Activated T-helper 1 cell treated with anti-CD3 and anti-CD28 coated beads, Interleukin-12 subunit alpha, Interleukin-12 subunit beta, Interleukin-2, Interleukin-4 antibody, amounts not matched to agents 30 ng/mL and 10 ng/mL and 1 ng/mL, durations not matched to agents 14 hours and 24 hours and 36 hours (primary cell): ENCODE measurements around the gene LIMS2. TPM values are rescaled to one million over a fixed set of nuclear protein-coding genes. Genes with fewer than 3 reads are reported as not detected.

ENCODE experiments used
- DNase-seq: peaks from one replicate; pipeline ENCODE4 v3.0.0; 2021; ENCODE audit warnings: low spot score
- H3K27ac Mint-ChIP-seq: one replicate; pipeline ENCODE4 v1.8.0; 2021; ENCODE audit warnings: mild to moderate bottlenecking, mixed read lengths
- H3K27me3 Mint-ChIP-seq: one replicate; pipeline ENCODE4 v1.8.0; 2022; ENCODE audit warnings: mild to moderate bottlenecking, moderate library complexity, mixed read lengths; ENCODE audit not compliant: insufficient read depth
- H3K36me3 Mint-ChIP-seq: one replicate; pipeline ENCODE4 v1.8.0; 2021; ENCODE audit warnings: low read depth, mixed read lengths
- H3K4me1 Mint-ChIP-seq: one replicate; pipeline ENCODE4 v1.8.0; 2021; ENCODE audit warnings: low read depth, mixed read lengths
- H3K4me3 Mint-ChIP-seq: one replicate; pipeline ENCODE4 v1.8.0; 2021; ENCODE audit warnings: mild to moderate bottlenecking, moderate library complexity, mixed read lengths
- H3K9me3 Mint-ChIP-seq: one replicate; pipeline ENCODE4 v1.8.0; 2021; ENCODE audit warnings: mixed read lengths
- intact Hi-C: fragments of 100-400 bp; cut with micrococcal nuclease; formaldehyde crosslinking; loops from one replicate; pipeline ENCODE4 v1.15.1; 2024
- total RNA-seq: library from RNA; stranded (reverse); gene quantifications from 2 replicates; pipeline ENCODE4 v1.2.3, GENCODE V29; 2022

Gene LIMS2, protein sequence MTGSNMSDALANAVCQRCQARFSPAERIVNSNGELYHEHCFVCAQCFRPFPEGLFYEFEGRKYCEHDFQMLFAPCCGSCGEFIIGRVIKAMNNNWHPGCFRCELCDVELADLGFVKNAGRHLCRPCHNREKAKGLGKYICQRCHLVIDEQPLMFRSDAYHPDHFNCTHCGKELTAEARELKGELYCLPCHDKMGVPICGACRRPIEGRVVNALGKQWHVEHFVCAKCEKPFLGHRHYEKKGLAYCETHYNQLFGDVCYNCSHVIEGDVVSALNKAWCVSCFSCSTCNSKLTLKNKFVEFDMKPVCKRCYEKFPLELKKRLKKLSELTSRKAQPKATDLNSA
- 4.8 and 5.1 TPM in 2 replicates for total RNA-seq

DNA sequence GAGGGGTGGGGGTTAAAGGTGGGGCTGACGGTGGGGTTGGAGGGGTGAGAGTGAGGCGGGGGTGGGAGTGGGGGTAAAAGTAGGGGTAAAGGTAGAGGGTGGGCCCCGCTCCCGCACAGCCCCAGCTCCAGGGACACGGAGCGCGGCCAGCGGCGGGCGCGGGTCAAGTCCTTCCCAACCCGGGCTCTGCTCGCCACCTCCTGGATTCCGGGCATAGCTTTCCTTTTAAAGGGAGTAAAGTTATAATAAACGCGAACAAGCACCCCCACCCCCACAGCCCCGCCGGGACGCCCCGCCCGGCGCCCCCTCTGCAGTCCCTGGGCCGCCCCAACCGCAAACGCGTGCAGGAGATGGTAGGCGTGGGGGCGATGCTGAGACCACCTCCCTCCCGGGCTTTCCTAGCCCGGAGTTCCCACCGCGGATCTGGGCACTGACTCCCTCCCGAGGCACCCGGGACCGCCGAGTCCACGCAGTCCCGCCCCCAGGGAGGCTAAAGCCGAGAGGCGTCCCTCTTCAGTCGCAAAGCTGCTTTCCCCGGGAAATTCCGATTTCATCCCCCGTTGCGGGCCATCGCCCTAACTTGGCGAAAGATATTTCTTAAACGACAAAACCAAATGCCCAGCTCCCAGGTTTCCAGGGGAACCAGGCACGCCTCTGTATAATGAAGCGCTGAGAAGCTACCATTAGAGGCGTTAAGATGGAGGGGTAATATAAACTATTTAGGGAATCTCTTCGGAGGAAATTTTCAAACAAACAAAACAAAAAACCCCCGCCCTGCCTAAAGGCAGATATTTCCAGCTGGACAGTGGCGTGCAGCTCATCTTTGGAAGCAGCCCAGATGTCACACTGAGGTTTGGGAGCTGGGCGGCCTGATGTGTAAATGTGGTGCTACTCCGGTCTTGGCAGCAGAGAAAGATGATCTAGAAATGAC is at the start of gene LIMS2:
TSS of gene LIMS2 (minus strand) at position 200 of the 931 bp plus-strand sequence. CDS start 506 bp downstream, outside the sequence.
- no peak within 1 kb of the TSS for H3K27ac Mint-ChIP-seq
- peak within 1 kb of the TSS; percentile 72 for H3K4me3 Mint-ChIP-seq
- no peaks in the 10 kb centered on the region for H3K9me3 Mint-ChIP-seq
- no peaks in the 10 kb centered on the region for H3K36me3 Mint-ChIP-seq
- intact Hi-C loops = no loop called here
- H3K4me1 Mint-ChIP-seq = peaks cover 10% of the 10 kb centered on the region
- DNase-seq = no peak
- H3K27me3 Mint-ChIP-seq = peaks cover 53% of the 10 kb centered on the region

DNA sequence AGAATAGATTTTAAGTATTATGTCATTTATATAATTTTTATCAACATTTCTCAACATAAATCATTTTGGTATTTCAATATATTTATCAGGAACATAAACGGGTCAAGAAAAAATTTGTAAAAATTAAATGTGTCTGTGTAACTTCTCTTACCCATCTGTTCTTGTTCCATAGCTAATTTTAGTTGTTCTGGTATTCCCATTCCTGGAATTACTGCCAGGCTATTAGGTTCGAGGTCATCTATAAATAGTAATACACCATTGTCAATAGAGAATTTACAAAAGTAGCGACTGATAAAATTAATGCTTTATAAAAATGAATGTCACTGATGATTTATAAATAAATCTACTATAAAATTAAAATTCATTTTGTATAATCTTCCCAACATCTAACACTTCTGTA is 47.5 kb upstream of the LIMS2 start:
- Mint-ChIP-seq H3K27ac (no peak overlapping the region), H3K4me3 (no peak overlapping the region), H3K4me1 (peaks cover 12% of the 10 kb centered on the region), H3K9me3 (no peaks in the 10 kb centered on the region), H3K36me3 (peaks cover 54% of the 10 kb centered on the region), H3K27me3 (no peaks in the 10 kb centered on the region)
- DNase-seq = no peak
- intact Hi-C loops = no loop called here

DNA sequence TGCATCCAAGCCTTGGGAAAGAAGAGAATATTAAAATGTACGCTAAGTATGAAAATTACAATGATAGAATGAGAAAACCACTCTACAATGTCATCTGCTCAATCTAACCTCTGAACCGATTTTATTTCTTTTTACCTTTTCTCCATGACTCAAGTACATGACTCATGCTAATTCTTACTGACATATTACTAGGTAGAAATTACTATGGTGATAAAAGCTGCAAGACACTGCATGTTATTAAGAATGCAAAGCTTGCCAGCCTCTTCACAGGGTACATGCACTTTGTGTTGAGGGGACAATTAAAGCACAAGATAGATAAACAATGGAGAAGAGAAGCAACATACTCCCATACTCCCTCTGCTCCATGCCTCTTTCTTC is 46.6 kb upstream of the LIMS2 start:
- H3K27ac Mint-ChIP-seq = peak overlapping the region; percentile 7

DNA sequence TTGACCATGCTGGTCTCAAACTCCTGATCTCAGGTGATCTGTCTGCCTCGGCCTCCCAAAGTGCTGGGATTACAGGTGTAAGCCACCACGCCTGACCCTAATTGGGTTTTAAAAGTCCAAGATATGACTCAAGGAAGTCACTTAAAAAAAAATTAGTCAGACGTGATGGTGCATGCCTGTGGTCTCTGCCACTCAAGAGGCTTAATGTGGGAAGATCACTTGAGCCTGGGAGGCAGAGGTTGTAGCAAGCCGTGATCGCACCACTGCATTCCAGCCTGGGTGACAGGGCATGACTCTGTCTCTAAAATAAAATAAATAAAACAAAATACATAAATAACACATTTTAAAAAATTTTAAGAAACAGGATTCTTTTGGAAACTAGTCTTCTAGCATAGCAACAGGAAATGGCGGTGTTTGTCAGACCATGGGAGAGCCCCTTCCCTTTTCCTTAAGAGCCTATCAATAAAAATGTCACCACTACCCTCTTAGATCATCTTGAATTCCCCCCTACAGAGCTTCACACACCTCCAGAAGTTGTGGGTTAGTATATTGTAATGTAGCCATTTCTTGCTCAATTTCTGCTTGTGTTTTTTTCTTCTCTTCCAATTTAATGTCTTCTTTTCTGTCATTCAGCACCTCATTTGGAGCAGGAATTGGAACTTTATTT is 46.1 kb upstream of the LIMS2 start:
- peaks cover 12% of the 10 kb centered on the region for H3K4me1 Mint-ChIP-seq
- H3K27ac Mint-ChIP-seq = peak overlapping the region; percentile 7
- H3K27me3 Mint-ChIP-seq = no peaks in the 10 kb centered on the region
- DNase-seq = no peak
- H3K4me3 Mint-ChIP-seq = no peak overlapping the region
- intact Hi-C loops = no loop called here
- H3K9me3 Mint-ChIP-seq = no peaks in the 10 kb centered on the region
- peaks cover 48% of the 10 kb centered on the region for H3K36me3 Mint-ChIP-seq

More for the DNA sequence above, 46.6 kb upstream of the LIMS2 start:
- intact Hi-C loops = no loop called here
- H3K4me1 Mint-ChIP-seq = peaks cover 12% of the 10 kb centered on the region
- no peaks in the 10 kb centered on the region for H3K9me3 Mint-ChIP-seq
- no peaks in the 10 kb centered on the region for H3K27me3 Mint-ChIP-seq
- peaks cover 51% of the 10 kb centered on the region for H3K36me3 Mint-ChIP-seq
- no peak for DNase-seq
- H3K4me3 Mint-ChIP-seq = no peak overlapping the region

DNA sequence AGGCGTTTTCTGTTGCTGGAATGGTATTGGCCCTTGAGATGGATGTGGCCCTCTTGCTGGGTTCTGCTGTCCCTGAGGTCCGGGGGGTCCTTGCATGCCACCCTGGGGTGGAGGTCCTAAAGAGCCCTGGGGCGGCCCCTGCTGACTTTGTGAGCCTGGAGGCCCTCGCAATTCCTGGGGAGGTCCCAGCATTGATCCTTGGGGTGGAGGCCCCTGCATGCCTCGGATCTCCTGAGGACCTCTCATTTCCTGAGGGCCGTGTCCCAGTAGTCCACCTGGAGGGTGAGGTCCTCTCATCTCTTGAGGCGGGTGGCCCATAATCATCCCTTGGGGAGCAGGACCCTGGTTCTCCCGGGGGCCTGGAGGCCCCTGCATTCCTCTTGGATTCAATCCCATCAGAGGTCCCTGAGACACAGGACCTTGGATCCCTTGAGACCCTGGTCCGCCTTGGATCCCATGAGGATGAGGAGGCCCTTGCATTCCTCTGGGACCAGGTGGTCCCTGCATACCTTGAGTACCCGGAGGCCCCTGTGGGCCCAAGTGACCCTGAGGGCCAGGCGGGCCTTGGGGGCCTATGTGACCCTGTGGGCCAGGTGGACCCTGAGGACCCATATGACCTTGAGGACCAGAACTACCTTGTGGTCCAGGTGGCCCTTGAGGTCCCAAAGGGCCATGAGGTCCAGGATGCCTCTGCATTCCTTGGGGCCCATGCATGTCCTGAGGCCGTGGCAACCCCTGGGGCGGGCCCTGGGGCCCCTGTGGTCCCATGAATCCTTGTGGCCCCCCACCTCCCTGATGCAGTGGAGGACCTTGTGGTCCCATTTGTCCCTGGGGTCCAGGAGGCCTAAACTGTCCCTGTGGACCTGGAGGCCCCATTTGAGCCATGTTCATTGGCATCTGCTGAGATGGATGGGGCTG is 44.2 kb upstream of the LIMS2 start:
- H3K27me3 Mint-ChIP-seq = no peaks in the 10 kb centered on the region

DNA sequence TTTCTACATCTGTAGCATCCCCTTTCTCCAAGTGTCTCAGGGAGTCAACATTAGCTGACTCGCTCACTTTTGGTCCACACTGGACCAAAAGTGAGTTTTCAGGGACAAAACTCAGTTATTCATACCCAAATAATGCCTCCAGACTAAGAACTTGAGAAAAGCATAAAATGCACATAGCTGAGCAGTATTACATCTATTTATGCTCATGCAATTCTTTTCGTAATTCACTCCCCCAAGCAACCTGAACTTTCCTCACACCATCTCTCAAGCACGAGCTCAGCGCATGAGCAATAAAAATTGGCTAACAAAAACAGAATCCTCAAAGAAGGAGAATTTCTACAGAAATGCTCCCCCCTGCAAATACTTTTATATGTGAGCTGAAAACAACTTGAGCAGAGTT is 42.9 kb upstream of the LIMS2 start:
- Mint-ChIP-seq H3K4me3 (no peak overlapping the region), H3K27me3 (no peaks in the 10 kb centered on the region), H3K9me3 (no peaks in the 10 kb centered on the region), H3K4me1 (peaks cover 7% of the 10 kb centered on the region), H3K27ac (no peak overlapping the region), H3K36me3 (peaks cover 38% of the 10 kb centered on the region)
- no peak for DNase-seq
- intact Hi-C loops = no loop called here

More for the DNA sequence above, 44.2 kb upstream of the LIMS2 start:
- no peak overlapping the region for H3K27ac Mint-ChIP-seq
- H3K4me1 Mint-ChIP-seq = peaks cover 8% of the 10 kb centered on the region
- DNase-seq = no peak
- H3K36me3 Mint-ChIP-seq = peaks cover 42% of the 10 kb centered on the region
- H3K9me3 Mint-ChIP-seq = no peaks in the 10 kb centered on the region
- H3K4me3 Mint-ChIP-seq = no peak overlapping the region
- intact Hi-C loops = no loop called here

DNA sequence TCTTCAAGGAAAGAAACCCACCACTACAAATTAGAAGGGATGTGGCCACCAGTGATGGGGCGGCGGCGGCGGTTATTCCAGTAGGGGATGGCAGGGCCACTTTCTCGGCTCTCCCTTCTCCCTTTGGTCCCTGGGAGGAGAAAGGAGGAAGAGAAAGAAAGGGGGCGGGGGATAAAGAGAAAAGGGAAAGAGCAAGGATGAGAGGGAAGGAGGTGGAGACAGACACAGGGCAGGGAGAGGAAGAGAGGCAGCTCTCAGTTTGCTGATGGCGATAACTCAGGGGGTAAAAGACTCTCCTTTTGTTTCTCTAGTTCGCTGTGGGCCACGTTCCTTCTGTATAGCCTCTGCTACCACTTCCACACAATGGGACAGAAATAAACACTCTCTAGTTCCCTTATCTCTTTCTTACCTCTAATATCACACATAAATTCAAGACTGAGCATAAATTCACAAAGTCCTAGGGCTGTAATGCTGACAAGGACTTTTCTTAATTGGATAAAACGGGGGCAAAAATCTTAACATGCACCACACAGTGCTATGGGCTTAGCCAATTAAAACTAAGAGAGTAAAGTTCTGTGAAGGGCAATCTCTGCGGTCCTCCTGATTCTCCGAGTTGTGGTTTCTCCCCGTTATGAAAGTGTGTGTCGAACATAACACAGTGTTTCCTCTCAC is 40.6 kb upstream of the LIMS2 start:
- Mint-ChIP-seq H3K27ac (no peak overlapping the region), H3K4me3 (no peak overlapping the region), H3K4me1 (peaks cover 6% of the 10 kb centered on the region), H3K9me3 (no peaks in the 10 kb centered on the region), H3K36me3 (peaks cover 24% of the 10 kb centered on the region), H3K27me3 (no peaks in the 10 kb centered on the region)
- intact Hi-C loops = no loop called here
- DNase-seq = no peak

DNA sequence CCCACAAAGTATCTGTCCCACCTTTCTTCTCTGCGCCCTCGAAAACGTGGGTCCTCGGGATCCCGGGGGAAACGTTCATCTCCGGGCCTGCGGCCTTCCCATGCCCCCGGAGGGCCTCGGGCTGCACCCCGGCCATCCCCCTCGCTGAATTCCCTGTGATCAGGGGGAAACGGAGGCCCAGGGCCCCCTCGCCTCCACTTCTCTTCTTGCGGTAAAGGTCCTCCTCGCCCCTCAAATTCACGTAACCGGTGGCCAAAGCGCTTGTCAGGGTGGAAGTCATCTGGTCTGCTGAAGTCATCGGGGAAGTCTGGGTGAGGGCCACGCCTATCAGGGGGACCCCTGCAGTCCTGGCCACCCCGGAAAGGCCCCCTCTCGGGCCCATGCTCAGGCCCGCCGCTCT is 38.2 kb upstream of the LIMS2 start:
- peaks cover 6% of the 10 kb centered on the region for H3K4me1 Mint-ChIP-seq
- no peak overlapping the region for H3K4me3 Mint-ChIP-seq
- intact Hi-C loops = no loop called here
- no peak overlapping the region for H3K27ac Mint-ChIP-seq
- no peaks in the 10 kb centered on the region for H3K27me3 Mint-ChIP-seq
- no peaks in the 10 kb centered on the region for H3K9me3 Mint-ChIP-seq
- no peak for DNase-seq
- peaks cover 22% of the 10 kb centered on the region for H3K36me3 Mint-ChIP-seq

DNA sequence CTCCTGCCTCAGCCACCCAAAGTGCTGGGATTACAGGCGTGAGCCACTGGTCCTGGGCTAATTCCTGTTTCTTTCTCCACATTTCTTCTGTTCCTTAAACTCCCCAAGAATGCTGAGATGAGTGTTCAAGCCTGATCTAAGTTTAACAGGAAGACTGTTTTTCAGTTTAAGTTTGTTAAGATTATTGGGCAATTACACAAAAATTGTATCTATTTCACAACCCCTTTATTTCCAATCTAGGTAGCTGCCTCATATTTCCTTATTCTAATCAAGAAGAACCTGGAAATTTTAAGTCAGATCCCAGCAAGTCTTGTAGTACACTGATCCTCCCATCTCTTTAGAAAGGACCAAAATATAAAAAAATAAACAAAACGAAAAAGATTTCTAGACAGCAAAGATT is 37.7 kb upstream of the LIMS2 start:
- no peaks in the 10 kb centered on the region for H3K27me3 Mint-ChIP-seq
- H3K36me3 Mint-ChIP-seq = peaks cover 19% of the 10 kb centered on the region
- DNase-seq = no peak
- intact Hi-C loops = no loop called here
- H3K4me3 Mint-ChIP-seq = no peak overlapping the region
- H3K9me3 Mint-ChIP-seq = no peaks in the 10 kb centered on the region
- peaks cover 6% of the 10 kb centered on the region for H3K4me1 Mint-ChIP-seq
- no peak overlapping the region for H3K27ac Mint-ChIP-seq

DNA sequence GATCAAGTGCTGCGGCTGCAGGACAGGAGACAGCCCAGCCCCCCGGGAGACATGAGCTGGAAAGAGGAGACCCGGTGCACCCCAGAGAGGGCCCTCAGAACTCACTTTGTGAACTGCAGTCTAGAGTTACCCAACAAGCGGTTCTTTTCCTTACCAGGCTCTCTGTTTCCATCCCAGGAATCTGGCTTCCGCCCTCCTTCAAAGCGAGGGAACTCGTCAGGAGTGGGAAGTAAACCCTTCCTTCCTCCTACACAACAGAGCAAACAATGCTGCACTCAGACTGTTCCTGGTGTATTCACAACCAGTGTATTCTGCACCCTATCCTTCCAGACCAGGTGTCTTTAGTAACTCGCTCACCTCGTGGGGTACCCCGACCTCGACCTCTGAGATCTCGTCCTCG is 34.0 kb upstream of the LIMS2 start:
- intact Hi-C loops = loop anchor here (10.0 kb wide), 1 partner anchor 625 kb away; no protein-coding TSS in a partner anchor
- Mint-ChIP-seq H3K27ac (no peak overlapping the region), H3K36me3 (peaks cover 28% of the 10 kb centered on the region), H3K27me3 (no peaks in the 10 kb centered on the region), H3K4me3 (no peak overlapping the region), H3K9me3 (no peaks in the 10 kb centered on the region), H3K4me1 (peaks cover 10% of the 10 kb centered on the region)
- no peak for DNase-seq

DNA sequence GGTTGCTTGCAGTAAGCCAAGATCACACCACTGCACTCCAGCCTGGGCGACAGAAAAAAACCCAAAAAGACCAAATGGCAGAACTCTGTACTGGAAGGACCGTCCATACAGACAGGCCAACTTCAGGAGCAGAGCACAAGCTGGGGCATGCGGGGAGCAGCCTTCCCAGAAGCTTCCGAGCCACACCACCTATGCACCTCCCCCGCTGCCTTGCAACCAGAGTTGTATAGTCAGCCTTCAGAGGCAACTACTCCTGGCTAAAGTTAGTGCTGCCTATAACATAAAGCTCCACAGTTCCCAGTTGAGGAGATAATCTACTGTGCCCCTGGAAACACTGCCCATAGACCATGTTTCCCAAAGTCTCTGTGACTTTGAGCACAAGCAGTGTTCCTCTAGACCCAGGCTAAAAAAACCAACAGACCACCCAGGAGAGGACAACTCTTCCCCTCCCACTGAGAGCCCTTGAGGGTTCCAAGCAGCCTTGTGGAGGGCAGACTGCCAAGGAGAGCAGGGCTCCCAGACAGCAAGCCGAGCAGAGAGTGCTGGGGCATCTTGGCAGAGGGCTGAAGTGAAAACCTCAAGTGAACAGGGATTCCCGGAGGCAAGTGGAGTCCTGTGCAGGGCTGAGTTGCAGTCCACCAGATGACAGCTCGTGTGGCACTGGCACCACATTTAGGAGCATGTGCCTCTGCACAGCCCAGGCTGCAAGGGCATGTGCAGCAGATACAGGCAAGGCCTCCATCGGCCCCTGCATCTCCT is 32.7 kb upstream of the LIMS2 start:
- peaks cover 16% of the 10 kb centered on the region for H3K4me1 Mint-ChIP-seq
- intact Hi-C loops = loop anchor here (10.0 kb wide), 1 partner anchor 623 kb away; no protein-coding TSS in a partner anchor
- no peaks in the 10 kb centered on the region for H3K9me3 Mint-ChIP-seq
- H3K36me3 Mint-ChIP-seq = peaks cover 30% of the 10 kb centered on the region
- DNase-seq = no peak
- H3K27ac Mint-ChIP-seq = no peak overlapping the region
- no peaks in the 10 kb centered on the region for H3K27me3 Mint-ChIP-seq
- H3K4me3 Mint-ChIP-seq = no peak overlapping the region
